GM12892 (cell line): ENCODE results near the gene PDXDC1. TPM values are rescaled to one million over a fixed set of nuclear protein-coding genes. Genes with fewer than 3 reads are reported as not detected.
"Not testable (repeated sequence)": the region's sequence is repeated elsewhere in the genome, so short reads cannot be mapped to it uniquely, and the experiment has no call there.

Experiments used
- DNase-seq: peaks from one replicate; pipeline ENCODE4 v3.0.0; 2011; ENCODE audit not compliant: insufficient read length
- FAIRE-seq: peaks from 2 replicates; lab custom pipeline; 2011; peaks lifted over from hg19 to GRCh38; lab: Jason Lieb, UNC
- POLR2A ChIP-seq: IDR thresholded peaks from 2 replicates; pipeline ENCODE4 v1.6.1; 2011; ENCODE audit warnings: low read depth, low read length, control low read depth
- POLR2AphosphoS5 ChIP-seq: IDR thresholded peaks from 2 replicates; pipeline ENCODE4 v1.6.1; 2011; ENCODE audit warnings: low read depth, low read length, control low read depth
- TAF1 ChIP-seq: IDR thresholded peaks from 2 replicates; pipeline ENCODE4 v1.6.1; 2011; ENCODE audit warnings: low read depth, mild to moderate bottlenecking, control low read depth, low read length, borderline replicate concordance
- polyA plus RNA-seq: library from polyadenylated mRNA; unstranded; fragments of >200 nt; gene quantifications from one replicate; pipeline ENCODE4 v1.2.1, GENCODE V29; 2012; ENCODE audit warnings: missing spikeins, inconsistent platforms; ENCODE audit not compliant: missing spikeins

PDXDC1 gene, protein sequence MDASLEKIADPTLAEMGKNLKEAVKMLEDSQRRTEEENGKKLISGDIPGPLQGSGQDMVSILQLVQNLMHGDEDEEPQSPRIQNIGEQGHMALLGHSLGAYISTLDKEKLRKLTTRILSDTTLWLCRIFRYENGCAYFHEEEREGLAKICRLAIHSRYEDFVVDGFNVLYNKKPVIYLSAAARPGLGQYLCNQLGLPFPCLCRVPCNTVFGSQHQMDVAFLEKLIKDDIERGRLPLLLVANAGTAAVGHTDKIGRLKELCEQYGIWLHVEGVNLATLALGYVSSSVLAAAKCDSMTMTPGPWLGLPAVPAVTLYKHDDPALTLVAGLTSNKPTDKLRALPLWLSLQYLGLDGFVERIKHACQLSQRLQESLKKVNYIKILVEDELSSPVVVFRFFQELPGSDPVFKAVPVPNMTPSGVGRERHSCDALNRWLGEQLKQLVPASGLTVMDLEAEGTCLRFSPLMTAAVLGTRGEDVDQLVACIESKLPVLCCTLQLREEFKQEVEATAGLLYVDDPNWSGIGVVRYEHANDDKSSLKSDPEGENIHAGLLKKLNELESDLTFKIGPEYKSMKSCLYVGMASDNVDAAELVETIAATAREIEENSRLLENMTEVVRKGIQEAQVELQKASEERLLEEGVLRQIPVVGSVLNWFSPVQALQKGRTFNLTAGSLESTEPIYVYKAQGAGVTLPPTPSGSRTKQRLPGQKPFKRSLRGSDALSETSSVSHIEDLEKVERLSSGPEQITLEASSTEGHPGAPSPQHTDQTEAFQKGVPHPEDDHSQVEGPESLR
- 49.0 TPM for polyA plus RNA-seq

DNA sequence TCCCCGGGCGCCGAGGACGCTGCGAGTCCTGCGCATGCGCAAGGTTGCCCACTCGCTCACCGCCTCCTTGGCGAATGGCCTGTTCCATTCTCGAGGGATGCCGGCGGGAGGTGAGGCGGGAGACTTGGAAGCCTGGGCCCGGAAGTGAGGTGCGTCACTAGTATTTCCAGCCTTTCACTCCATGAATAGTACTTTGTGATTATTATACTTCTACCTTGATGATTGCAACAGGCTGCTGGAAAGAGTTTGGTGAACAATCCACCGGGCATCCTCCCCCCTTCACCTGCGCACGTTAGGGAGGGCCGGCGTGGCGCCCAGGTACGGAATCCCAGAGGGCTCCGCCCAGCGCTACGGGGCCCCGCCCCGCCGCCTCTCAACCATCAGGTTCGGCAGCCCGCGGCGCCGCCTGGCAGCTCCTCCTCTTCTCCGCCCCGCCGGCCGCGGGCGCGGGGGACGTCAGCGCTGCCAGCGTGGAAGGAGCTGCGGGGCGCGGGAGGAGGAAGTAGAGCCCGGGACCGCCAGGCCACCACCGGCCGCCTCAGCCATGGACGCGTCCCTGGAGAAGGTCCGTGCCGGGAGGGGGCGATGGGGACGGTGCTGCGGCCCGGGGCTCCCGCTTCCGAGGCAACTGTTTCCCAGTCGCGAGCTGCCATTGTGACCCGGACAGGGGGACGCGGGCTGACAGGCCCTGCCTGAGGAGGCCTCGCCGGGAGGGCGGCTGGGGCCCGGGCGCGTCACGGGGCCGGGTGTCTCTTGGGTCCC lies at the start of gene PDXDC1:
PDXDC1 (plus strand) TSS at position 371 of the 762 bp plus-strand sequence; CDS start at position 545, 174 bp downstream.
- DNase-seq, result peak; percentile 90
- TF ChIP-seq TAF1 (0 out of 2 replicates have a peak, but pooled peaks have one; percentile 40), POLR2A (peak; percentile 56; the same call in 1 of the 2 replicates)
- FAIRE-seq, result peak; percentile 87

DNA sequence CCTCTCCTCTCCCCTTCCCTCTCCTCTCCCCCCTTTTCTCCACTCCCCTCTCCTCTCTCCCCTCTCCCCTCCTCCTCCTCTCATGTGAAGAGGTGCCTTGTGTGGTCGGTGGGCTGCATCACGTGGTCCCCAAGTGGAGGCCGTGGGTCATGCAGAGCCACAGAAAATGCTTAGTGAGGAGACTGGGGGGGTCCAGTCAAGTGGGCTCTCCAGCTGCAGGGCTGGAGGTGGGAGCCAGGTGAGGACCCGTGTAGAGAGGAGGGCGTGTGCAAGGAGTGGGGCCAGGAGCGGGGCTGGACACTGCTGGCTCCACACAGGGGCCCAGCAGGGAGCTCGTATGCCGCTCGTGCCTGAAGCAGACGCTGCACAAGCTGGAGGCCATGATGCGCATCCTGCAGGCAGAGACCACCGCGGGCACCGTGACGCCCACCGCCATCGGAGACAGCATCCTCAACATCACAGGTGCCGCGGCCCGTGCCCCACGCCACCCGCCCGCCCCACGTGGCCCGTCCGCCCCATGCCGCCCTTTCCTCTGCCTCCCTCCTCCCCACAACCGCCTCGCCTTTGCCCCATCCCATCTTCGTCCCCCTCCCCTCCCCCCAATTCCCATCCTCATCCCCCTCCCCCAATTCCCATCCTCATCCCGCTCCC lies 46.6 kb upstream of the PDXDC1 start:
- FAIRE-seq, DNase-seq: not testable (repeated sequence)

DNA sequence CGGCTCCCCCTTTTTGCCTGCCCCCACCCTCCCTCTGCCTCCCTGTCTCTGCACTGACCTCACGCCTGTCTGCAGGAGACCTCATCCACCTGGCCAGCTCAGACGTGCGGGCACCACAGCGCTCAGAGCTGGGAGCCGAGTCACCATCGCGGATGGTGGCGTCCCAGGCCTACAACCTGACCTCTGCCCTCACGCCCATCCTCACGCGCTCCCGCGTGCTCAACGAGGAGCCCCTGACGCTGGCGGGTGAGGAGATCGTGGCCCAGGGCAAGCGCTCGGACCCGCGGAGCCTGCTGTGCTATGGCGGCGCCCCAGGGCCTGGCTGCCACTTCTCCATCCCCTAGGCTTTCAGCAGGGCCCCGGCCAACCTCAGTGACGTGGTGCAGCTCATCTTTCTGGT lies 45.6 kb upstream of the PDXDC1 start:
- FAIRE-seq, DNase-seq: not testable (repeated sequence)

DNA sequence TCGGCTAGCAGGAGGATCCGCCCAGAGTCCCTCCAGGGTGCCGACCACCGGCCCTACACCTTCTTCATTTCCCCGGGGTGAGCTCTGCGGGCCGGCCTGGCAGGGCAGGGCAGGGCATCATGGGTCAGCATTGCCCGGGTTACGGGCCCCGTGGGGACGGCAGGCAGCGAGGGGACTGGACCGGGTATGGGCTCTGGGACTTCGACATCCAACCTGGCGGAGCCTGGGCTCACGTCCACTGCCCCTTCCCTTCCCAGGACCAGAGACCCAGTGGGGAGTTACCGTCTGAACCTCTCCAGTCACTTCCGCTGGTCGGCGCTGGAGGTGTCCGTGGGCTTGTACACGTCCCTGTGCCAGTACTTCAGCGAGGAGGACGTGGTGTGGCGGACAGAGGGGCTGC lies 44.6 kb upstream of the PDXDC1 start:
- not testable (repeated sequence) for FAIRE-seq, DNase-seq

DNA sequence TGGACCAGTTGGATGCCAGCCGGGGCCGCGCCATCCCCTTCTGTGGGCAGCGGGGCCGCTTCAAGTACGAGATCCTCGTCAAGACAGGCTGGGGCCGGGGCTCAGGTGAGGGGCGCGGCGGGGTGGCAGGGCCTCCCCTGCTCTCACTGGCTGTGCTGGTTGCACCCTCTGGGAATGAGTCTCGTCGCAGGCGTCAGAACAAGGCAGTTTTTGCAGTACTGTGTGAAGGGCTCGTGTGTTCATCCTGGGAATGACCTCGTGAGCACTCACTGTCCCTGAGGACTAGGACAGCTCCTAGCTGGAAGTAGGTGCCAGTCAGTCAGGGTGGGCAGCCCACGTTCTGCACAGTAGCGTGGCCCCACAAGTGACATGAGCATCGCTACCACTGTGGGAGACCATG lies 43.9 kb upstream of the PDXDC1 start:
- not testable (repeated sequence) for DNase-seq, FAIRE-seq

DNA sequence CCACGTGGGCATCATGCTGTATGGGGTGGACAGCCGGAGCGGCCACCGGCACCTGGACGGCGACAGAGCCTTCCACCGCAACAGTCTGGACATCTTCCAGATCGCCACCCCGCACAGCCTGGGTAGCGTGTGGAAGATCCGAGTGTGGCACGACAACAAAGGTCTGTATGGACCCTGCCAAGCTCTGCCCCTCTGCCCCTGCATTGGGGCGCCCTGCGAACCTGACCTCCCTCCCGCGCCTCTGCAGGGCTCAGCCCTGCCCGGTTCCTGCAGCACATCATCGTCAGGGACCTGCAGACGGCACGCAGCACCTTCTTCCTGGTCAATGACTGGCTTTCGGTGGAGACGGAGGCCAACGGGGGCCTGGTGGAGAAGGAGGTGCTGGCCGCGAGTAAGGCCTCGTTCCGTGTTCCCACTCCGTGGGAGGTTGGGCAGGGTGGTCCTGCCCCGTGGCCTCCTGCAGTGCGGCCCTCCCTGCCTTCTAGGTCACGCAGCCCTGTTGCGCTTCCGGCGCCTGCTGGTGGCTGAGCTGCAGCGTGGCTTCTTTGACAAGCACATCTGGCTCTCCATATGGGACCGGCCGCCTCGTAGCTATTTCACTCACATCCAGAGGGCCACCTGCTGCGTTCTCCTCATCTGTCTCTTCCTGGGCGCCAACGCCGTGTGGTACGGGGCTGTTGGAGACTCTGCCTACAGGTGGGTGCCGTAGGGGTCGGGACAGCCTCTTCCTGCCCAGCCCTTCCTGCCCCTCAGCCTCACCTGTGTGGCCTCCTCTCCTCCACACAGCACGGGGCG lies 42.0 kb upstream of the PDXDC1 start:
- FAIRE-seq, DNase-seq: not testable (repeated sequence)

DNA sequence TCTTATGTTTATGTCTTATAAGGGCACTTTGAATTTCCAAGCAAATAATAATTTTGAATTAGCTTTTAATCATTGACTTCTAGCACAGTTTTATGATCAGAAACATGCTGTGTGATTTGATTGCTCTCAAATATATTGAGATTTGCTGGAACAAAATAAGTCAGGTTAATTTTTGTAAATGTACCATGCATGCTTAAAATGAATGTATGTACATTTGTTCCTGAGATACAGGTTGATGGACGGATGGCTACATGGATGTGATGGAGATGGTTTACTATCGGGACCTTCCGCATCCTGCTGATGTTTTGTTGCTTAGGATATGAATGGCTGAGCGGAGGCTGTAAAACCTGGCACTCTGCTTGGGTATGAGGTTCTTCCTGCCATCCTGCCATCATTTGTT lies 37.7 kb upstream of the PDXDC1 start, which contains the start of gene NPIPA1:
NPIPA1 (plus strand) TSS at position 301 of the 400 bp plus-strand sequence; CDS start at position 301, 0 bp downstream.
- FAIRE-seq, DNase-seq: not testable (repeated sequence)

DNA sequence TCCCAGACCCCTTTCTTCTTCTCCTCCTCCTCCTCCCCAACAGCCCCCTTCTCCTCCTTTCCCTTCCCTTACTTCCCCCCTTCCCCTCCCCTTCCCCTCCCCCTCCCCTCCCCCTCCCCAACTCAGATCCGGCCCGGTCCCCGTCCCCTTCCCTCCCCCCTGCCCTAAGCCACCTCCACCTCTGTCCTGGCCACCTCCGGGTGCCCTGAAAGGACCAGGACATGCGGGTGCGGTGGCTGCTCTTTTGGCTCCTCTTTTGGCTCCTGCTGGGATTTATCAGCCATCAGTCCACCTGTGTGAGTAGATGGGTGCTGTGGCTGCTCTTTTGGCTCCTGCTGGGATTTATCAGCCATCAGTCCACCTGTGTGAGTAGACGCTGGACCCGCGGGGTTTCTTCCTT lies 36.8 kb upstream of the PDXDC1 start:
- DNase-seq, FAIRE-seq: not testable (repeated sequence)

DNA sequence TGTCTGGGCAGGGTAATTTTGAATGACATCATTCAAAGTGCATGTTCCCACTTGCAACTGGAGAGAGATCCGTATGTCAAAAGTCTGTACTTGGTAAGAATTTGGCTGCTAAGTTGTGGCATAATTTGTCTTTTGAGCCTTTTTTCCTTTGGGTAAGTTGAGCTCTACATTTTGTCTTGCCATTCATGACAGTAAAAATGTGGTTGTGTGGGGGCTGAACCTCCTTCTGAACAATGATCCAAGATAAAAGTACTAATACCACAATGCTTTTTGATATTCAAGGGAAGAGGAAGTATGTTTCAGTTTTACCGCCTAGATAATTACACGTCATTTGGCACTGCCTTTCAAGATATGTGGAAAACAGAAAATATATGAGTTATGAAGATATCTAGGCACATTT lies 32.1 kb upstream of the PDXDC1 start:
- DNase-seq, FAIRE-seq: not testable (repeated sequence)

DNA sequence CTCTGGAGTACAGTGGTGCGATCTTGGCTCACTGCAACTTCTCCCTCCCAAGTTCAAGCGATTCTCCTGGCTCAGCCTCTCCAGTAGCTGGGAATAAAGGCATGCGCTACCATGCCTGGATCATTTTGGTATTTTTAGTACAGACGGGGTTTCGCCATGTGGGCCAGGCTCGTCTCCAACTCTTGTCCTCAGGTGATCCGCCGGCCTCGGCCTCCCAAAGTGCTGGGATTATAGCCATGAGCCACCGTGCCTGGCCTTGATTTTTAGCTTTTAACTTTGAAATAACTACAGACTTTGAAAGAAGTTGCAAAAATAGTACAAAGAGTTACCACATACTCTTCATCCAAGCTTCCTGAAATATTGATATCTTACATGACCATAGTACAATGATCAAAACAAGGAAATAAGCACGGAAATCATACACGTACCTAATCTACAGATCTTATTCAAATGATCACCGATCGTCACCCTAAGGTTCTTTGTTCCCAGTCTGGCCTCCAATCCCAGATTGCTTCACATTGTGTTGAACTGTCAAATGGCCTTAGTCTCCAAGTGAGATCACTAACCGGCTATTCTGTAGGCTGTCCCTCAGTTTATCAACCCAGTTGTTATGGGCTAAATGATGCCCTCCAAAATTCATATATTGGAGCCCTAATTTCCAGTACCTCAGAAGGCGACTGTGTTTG lies 19.1 kb upstream of the PDXDC1 start:
- TF ChIP-seq POLR2AphosphoS5, result no peak
- no peak for TF ChIP-seq TAF1
- no peak for TF ChIP-seq POLR2A
- FAIRE-seq, result no peak
- no peak for DNase-seq

DNA sequence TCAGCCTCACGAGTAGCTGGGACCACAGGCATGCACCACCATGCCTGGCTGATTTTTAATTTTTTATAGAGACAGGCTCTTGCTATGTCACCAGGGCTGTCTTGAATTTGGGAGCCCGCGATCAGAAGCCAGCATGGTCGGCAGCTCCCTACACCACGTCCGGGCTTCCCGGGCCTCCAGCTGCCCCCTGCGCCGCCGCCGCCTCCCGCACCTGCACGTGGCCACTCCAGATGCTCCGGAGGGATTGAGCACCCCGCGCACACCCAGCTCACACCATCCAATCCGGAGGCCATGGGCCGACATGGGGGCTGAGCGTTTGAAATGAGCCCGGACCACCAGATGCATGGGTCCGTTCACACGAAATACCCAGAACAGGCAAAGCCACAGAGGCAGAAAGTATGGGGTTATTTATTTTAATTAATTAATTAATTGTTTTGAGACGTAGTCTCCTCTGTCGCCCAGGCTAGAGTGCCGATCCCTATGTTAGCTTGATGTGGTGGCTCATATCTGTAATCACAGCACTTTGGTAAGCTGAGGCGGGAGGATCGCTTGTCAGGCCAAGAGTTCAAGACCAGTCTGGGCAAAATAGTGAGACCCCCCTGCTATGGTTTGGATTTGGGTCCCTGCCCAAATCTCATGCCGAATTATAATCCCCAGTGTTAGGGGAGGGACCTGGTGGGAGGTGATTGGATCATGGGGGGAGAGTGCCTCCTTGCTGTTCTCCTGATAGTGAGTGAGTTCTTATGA lies 17.1 kb upstream of the PDXDC1 start:
- DNase-seq (no peak), FAIRE-seq (no peak)
- no peak for TF ChIP-seq POLR2AphosphoS5
- no peak for TF ChIP-seq POLR2A
- no peak for TF ChIP-seq TAF1
